ENCODE results near the gene TRMT10B.

TRMT10B gene

DNA sequence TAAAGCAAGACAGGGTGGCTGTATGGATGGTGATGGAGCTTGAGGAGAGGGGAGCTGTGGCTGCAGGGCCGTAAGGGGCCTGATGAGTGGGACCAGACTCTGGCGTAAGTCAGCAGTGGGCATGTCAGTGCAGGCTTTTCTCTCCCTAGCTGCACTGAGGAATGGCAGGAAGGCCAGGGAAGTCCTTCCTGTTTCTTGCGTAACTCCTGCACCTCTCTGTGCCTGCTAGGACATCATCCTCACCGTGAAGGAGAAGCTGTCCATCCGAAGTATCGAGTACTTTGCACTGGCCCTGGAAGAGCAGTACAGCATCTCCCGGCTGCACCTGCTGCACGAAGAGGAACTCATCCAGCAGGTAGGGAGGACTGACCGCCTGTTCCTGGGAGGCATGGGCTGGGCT lies 24.1 kb upstream of the TRMT10B start:
- no peak for ATAC-seq
- TF ChIP-seq CSDC2 (CRISPR knock-in tag; IDR thresholded peaks at IDR 0.05) (no peak), GLIS3 (CRISPR knock-in tag; IDR thresholded peaks at IDR 0.05) (no peak), ZNF565 (CRISPR knock-in tag; conservative IDR thresholded peaks at IDR 0.05; ENCODE audit: low read depth) (no peak), PATZ1 (CRISPR knock-in tag; IDR thresholded peaks at IDR 0.05; ENCODE audit: borderline replicate concordance) (no peak), ZC3H10 (CRISPR knock-in tag; IDR thresholded peaks at IDR 0.05) (no peak), OSR1 (CRISPR knock-in tag; IDR thresholded peaks at IDR 0.05) (no peak), ZNF70 (CRISPR knock-in tag; IDR thresholded peaks at IDR 0.05) (no peak), ARNTL (CRISPR knock-in tag; IDR thresholded peaks at IDR 0.05; ENCODE audit: borderline replicate concordance, low read depth) (no peak), BACH2 (CRISPR knock-in tag; IDR thresholded peaks at IDR 0.05; ENCODE audit: borderline replicate concordance) (no peak), ZFP3 (CRISPR knock-in tag; IDR thresholded peaks at IDR 0.05) (no peak), ZNF8 (CRISPR knock-in tag; IDR thresholded peaks at IDR 0.05) (no peak), CREB5 (CRISPR knock-in tag; IDR thresholded peaks at IDR 0.05; ENCODE audit: low read depth) (no peak), TOX (CRISPR knock-in tag; IDR thresholded peaks at IDR 0.05; ENCODE audit: borderline replicate concordance) (no peak), ZFP30 (CRISPR knock-in tag; IDR thresholded peaks at IDR 0.05) (no peak), ESRRG (CRISPR knock-in tag; IDR thresholded peaks at IDR 0.05) (no peak), TCF4 (CRISPR knock-in tag; IDR thresholded peaks at IDR 0.05; ENCODE audit: borderline replicate concordance) (no peak), RARB (CRISPR knock-in tag; IDR thresholded peaks at IDR 0.05) (no peak), ISL1 (CRISPR knock-in tag; IDR thresholded peaks at IDR 0.05) (no peak)
- TF ChIP-seq, protein P1, sequence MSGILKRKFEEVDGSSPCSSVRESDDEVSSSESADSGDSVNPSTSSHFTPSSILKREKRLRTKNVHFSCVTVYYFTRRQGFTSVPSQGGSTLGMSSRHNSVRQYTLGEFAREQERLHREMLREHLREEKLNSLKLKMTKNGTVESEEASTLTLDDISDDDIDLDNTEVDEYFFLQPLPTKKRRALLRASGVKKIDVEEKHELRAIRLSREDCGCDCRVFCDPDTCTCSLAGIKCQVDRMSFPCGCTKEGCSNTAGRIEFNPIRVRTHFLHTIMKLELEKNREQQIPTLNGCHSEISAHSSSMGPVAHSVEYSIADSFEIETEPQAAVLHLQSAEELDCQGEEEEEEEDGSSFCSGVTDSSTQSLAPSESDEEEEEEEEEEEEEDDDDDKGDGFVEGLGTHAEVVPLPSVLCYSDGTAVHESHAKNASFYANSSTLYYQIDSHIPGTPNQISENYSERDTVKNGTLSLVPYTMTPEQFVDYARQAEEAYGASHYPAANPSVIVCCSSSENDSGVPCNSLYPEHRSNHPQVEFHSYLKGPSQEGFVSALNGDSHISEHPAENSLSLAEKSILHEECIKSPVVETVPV (CRISPR knock-in tag; IDR thresholded peaks at IDR 0.05), result no peak
- TF ChIP-seq, protein P2, sequence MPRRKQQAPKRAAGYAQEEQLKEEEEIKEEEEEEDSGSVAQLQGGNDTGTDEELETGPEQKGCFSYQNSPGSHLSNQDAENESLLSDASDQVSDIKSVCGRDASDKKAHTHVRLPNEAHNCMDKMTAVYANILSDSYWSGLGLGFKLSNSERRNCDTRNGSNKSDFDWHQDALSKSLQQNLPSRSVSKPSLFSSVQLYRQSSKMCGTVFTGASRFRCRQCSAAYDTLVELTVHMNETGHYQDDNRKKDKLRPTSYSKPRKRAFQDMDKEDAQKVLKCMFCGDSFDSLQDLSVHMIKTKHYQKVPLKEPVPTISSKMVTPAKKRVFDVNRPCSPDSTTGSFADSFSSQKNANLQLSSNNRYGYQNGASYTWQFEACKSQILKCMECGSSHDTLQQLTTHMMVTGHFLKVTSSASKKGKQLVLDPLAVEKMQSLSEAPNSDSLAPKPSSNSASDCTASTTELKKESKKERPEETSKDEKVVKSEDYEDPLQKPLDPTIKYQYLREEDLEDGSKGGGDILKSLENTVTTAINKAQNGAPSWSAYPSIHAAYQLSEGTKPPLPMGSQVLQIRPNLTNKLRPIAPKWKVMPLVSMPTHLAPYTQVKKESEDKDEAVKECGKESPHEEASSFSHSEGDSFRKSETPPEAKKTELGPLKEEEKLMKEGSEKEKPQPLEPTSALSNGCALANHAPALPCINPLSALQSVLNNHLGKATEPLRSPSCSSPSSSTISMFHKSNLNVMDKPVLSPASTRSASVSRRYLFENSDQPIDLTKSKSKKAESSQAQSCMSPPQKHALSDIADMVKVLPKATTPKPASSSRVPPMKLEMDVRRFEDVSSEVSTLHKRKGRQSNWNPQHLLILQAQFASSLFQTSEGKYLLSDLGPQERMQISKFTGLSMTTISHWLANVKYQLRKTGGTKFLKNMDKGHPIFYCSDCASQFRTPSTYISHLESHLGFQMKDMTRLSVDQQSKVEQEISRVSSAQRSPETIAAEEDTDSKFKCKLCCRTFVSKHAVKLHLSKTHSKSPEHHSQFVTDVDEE (CRISPR knock-in tag; IDR thresholded peaks at IDR 0.05), result no peak

DNA sequence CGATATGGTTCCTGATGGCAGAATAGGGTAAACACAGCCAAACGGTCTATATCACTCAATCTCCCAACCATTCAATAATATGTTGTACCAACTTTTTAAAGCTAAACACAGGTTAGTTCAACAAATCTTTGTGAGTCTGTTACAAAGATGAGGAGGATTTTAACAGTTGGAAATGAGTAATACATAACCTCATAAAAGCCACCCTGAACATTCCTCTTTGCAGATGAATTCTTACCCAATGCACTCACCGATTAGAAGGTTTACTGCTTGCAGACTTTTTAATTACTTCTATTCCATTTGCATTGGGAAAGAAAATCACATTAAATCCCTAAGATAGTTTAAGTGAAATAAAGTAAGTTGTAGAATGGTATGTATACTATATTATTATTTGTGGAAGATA lies 23.3 kb upstream of the TRMT10B start:
- no peak for ATAC-seq
- no peak for TF ChIP-seq SNAI2 (CRISPR knock-in tag; IDR thresholded peaks at IDR 0.05)
- TF ChIP-seq ARNTL (CRISPR knock-in tag; IDR thresholded peaks at IDR 0.05; ENCODE audit: borderline replicate concordance, low read depth), result no peak
- no peak for TF ChIP-seq ESRRG (CRISPR knock-in tag; IDR thresholded peaks at IDR 0.05)
- no peak for TF ChIP-seq GLIS3 (CRISPR knock-in tag; IDR thresholded peaks at IDR 0.05)
- TF ChIP-seq ZFP3 (CRISPR knock-in tag; IDR thresholded peaks at IDR 0.05), result no peak
- TF ChIP-seq ISL1 (CRISPR knock-in tag; IDR thresholded peaks at IDR 0.05), result no peak
- no peak for TF ChIP-seq OSR1 (CRISPR knock-in tag; IDR thresholded peaks at IDR 0.05)
- TF ChIP-seq ZC3H10 (CRISPR knock-in tag; IDR thresholded peaks at IDR 0.05), result no peak
- TF ChIP-seq ZNF8 (CRISPR knock-in tag; IDR thresholded peaks at IDR 0.05), result no peak
- no peak for TF ChIP-seq RARB (CRISPR knock-in tag; IDR thresholded peaks at IDR 0.05)
- TF ChIP-seq PPARA (CRISPR knock-in tag; IDR thresholded peaks at IDR 0.05; ENCODE audit: borderline replicate concordance), result no peak

DNA sequence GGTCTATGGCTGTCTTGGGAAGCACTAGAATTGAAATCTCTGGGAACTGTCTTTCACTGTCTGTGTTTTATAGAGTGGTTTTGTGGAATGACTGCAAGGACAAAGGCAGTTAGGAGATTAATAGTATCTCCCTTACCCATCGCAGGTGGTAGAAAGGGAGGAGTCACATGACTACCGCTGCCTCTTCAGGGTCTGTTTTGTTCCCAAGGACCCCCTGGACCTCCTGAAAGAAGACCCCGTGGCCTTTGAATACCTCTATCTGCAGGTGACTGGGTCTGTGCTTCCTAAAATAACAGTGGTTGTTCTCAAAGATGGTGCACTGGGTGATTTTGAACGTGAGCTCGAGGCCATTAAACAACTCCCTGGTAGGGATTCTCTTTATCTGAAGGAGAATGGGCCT lies 22.8 kb upstream of the TRMT10B start:
- ATAC-seq, result no peak
- TF ChIP-seq, protein P1 (CRISPR knock-in tag; IDR thresholded peaks at IDR 0.05), result no peak
- TF ChIP-seq OSR1 (CRISPR knock-in tag; IDR thresholded peaks at IDR 0.05) (no peak), CSDC2 (CRISPR knock-in tag; IDR thresholded peaks at IDR 0.05) (no peak), ZC3H10 (CRISPR knock-in tag; IDR thresholded peaks at IDR 0.05) (no peak), SNAI2 (CRISPR knock-in tag; IDR thresholded peaks at IDR 0.05) (no peak), TOX (CRISPR knock-in tag; IDR thresholded peaks at IDR 0.05; ENCODE audit: borderline replicate concordance) (no peak), PATZ1 (CRISPR knock-in tag; IDR thresholded peaks at IDR 0.05; ENCODE audit: borderline replicate concordance) (no peak), TCF4 (CRISPR knock-in tag; IDR thresholded peaks at IDR 0.05; ENCODE audit: borderline replicate concordance) (no peak)
- TF ChIP-seq, protein P3, sequence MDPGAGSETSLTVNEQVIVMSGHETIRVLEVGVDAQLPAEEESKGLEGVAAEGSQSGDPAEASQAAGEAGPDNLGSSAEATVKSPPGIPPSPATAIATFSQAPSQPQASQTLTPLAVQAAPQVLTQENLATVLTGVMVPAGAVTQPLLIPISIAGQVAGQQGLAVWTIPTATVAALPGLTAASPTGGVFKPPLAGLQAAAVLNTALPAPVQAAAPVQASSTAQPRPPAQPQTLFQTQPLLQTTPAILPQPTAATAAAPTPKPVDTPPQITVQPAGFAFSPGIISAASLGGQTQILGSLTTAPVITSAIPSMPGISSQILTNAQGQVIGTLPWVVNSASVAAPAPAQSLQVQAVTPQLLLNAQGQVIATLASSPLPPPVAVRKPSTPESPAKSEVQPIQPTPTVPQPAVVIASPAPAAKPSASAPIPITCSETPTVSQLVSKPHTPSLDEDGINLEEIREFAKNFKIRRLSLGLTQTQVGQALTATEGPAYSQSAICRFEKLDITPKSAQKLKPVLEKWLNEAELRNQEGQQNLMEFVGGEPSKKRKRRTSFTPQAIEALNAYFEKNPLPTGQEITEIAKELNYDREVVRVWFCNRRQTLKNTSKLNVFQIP (CRISPR knock-in tag; IDR thresholded peaks at IDR 0.05; ENCODE audit: borderline replicate concordance, low read depth), result no peak

Measured in SK-N-SH treated with all-trans-retinoic acid at 6 μM for 48 hours (cell line).